ENCODE results near the gene SENP6.

DNA sequence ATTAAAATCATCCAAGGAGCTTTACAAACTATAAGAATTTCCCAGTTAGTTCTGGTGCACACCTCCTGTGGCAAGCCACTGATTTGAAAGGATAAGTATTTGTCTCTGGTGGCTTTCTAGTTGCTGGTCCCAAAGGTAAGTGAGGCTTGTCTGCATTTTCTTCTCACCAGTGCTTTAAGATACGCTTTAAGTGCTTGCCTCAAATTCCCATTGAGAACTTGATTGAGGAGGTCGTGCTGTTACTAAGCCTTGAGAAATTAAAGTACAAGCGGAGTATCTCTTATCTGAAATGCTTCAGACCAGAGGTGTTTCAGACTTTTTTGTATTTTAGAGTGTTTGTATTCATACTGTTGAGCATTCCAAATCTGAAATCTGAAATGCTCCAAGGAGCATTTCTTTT lies 117.5 kb downstream of the SENP6 start:
- TF ChIP-seq, protein P1, sequence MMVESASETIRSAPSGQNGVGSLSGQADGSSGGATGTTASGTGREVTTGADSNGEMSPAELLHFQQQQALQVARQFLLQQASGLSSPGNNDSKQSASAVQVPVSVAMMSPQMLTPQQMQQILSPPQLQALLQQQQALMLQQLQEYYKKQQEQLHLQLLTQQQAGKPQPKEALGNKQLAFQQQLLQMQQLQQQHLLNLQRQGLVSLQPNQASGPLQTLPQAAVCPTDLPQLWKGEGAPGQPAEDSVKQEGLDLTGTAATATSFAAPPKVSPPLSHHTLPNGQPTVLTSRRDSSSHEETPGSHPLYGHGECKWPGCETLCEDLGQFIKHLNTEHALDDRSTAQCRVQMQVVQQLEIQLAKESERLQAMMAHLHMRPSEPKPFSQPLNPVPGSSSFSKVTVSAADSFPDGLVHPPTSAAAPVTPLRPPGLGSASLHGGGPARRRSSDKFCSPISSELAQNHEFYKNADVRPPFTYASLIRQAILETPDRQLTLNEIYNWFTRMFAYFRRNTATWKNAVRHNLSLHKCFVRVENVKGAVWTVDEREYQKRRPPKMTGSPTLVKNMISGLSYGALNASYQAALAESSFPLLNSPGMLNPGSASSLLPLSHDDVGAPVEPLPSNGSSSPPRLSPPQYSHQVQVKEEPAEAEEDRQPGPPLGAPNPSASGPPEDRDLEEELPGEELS (CRISPR knock-in tag; IDR thresholded peaks at IDR 0.05; ENCODE audit: borderline replicate concordance) = no peak
- TF ChIP-seq, protein P2, sequence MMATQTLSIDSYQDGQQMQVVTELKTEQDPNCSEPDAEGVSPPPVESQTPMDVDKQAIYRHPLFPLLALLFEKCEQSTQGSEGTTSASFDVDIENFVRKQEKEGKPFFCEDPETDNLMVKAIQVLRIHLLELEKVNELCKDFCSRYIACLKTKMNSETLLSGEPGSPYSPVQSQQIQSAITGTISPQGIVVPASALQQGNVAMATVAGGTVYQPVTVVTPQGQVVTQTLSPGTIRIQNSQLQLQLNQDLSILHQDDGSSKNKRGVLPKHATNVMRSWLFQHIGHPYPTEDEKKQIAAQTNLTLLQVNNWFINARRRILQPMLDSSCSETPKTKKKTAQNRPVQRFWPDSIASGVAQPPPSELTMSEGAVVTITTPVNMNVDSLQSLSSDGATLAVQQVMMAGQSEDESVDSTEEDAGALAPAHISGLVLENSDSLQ (IDR thresholded peaks at IDR 0.05) = no peak
- TF ChIP-seq, protein P3, sequence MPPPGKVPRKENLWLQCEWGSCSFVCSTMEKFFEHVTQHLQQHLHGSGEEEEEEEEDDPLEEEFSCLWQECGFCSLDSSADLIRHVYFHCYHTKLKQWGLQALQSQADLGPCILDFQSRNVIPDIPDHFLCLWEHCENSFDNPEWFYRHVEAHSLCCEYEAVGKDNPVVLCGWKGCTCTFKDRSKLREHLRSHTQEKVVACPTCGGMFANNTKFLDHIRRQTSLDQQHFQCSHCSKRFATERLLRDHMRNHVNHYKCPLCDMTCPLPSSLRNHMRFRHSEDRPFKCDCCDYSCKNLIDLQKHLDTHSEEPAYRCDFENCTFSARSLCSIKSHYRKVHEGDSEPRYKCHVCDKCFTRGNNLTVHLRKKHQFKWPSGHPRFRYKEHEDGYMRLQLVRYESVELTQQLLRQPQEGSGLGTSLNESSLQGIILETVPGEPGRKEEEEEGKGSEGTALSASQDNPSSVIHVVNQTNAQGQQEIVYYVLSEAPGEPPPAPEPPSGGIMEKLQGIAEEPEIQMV (tag; conservative IDR thresholded peaks at IDR 0.05; ENCODE audit: low read depth) = no peak
- no peak for TF ChIP-seq TCF3 (CRISPR knock-in tag; IDR thresholded peaks at IDR 0.05)
- TF ChIP-seq, protein P4, sequence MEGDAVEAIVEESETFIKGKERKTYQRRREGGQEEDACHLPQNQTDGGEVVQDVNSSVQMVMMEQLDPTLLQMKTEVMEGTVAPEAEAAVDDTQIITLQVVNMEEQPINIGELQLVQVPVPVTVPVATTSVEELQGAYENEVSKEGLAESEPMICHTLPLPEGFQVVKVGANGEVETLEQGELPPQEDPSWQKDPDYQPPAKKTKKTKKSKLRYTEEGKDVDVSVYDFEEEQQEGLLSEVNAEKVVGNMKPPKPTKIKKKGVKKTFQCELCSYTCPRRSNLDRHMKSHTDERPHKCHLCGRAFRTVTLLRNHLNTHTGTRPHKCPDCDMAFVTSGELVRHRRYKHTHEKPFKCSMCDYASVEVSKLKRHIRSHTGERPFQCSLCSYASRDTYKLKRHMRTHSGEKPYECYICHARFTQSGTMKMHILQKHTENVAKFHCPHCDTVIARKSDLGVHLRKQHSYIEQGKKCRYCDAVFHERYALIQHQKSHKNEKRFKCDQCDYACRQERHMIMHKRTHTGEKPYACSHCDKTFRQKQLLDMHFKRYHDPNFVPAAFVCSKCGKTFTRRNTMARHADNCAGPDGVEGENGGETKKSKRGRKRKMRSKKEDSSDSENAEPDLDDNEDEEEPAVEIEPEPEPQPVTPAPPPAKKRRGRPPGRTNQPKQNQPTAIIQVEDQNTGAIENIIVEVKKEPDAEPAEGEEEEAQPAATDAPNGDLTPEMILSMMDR (IDR thresholded peaks at IDR 0.05 in 2 of 3, conservative IDR thresholded peaks at IDR 0.05 in 1 of 3; ENCODE audit: insufficient read depth in 2 of 3, low read depth in 1 of 3, low read length in 3 of 3) = no peak
- no peak for TF ChIP-seq HLTF (IDR thresholded peaks at IDR 0.05)
- TF ChIP-seq GABPA (tag; conservative IDR thresholded peaks at IDR 0.05; ENCODE audit: low read depth) = no peak
- TF ChIP-seq ZNF76 (CRISPR knock-in tag; IDR thresholded peaks at IDR 0.05; ENCODE audit: borderline replicate concordance) = no peak
- TF ChIP-seq PML (IDR thresholded peaks at IDR 0.05; ENCODE audit: low read length) = no peak
- TF ChIP-seq ZSCAN29 (IDR thresholded peaks at IDR 0.05) = no peak

Measured in K562 (cell line).